ENCODE results near the gene ARFGEF2.
A peak's percentile ranks its signal among the peaks of the same experiment; 100 is the strongest.
"Not testable (repeated sequence)": the region's sequence is repeated elsewhere in the genome, so short reads cannot be mapped to it uniquely, and the experiment has no call there.

ARFGEF2 gene

GRCh38 chr20:48921168-48921882 lies at the start of gene ARFGEF2:
ARFGEF2 (plus strand) TSS chr20:48921711; CDS start chr20:48921890, 179 bp downstream.
- DNase-seq: peak; percentile 96

- no peak for DNase-seq
Observed at GRCh38 chr20:48875233-48875913, 46.1 kb upstream of the ARFGEF2 start.

GRCh38 chr20:48875914-48876240 lies 45.6 kb upstream of the ARFGEF2 start:
- no peak for DNase-seq

- no peak for DNase-seq
Observed at GRCh38 chr20:48877304-48877703, 44.2 kb upstream of the ARFGEF2 start.

- no peak for DNase-seq
Observed at GRCh38 chr20:48878534-48879248, 42.8 kb upstream of the ARFGEF2 start.

GRCh38 chr20:48879612-48880245 lies 41.8 kb upstream of the ARFGEF2 start:
- peak; percentile 67 for DNase-seq

- no peak for DNase-seq
Observed at GRCh38 chr20:48880331-48880730, 41.2 kb upstream of the ARFGEF2 start.

- DNase-seq: no peak
Observed at GRCh38 chr20:48880981-48881657, 40.4 kb upstream of the ARFGEF2 start.

GRCh38 chr20:48885237-48885636 lies 36.3 kb upstream of the ARFGEF2 start:
- no peak for DNase-seq

GRCh38 chr20:48886194-48886593 lies 35.3 kb upstream of the ARFGEF2 start:
- DNase-seq: no peak

- no peak for DNase-seq
Observed at GRCh38 chr20:48886811-48887210, 34.7 kb upstream of the ARFGEF2 start.

- not testable (repeated sequence) for DNase-seq
Observed at GRCh38 chr20:48888517-48888916, 33.0 kb upstream of the ARFGEF2 start.

GRCh38 chr20:48889140-48889790 lies 32.2 kb upstream of the ARFGEF2 start:
- no peak for DNase-seq

- no peak for DNase-seq
Observed at GRCh38 chr20:48891235-48892048, 30.1 kb upstream of the ARFGEF2 start.

GRCh38 chr20:48892049-48892470 lies 29.5 kb upstream of the ARFGEF2 start:
- DNase-seq: no peak

- no peak for DNase-seq
Observed at GRCh38 chr20:48892891-48893290, 28.6 kb upstream of the ARFGEF2 start.

GRCh38 chr20:48893374-48893773 lies 28.1 kb upstream of the ARFGEF2 start:
- DNase-seq: no peak

GRCh38 chr20:48897305-48898010 lies 24.1 kb upstream of the ARFGEF2 start:
- no peak for DNase-seq

GRCh38 chr20:48898210-48898609 lies 23.3 kb upstream of the ARFGEF2 start:
- DNase-seq: no peak

- DNase-seq: peak; percentile 46
Observed at GRCh38 chr20:48898896-48899530, 22.5 kb upstream of the ARFGEF2 start.
